ENCODE measurements around the gene IL18BP. TPM values are rescaled to one million over a fixed set of nuclear protein-coding genes. Genes with fewer than 3 reads are reported as not detected.

The IL18BP gene
- total RNA-seq, 1 donor from 2014 or later = 2.9 TPM

DNA sequence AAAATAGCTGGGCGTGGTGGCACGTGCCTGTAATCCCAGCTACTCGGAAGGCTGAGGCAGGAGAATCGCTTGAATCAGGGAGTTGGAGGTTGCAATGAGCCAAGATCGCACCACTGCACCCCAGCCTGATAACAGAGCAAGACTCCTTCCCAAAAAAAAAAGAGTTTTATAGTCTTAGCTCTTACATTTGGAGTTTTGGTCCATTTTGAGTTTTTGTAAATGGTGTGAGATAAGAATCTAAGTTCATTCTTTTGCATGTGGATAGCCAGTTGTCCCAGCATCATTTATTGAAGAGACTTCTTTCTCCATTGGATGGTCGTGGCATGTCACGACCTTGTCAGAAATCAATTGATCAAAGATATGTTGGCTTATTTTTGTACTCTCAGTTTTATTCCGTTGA is 35.2 kb upstream of the IL18BP start:
- no peak for TF ChIP-seq CTCF (IDR thresholded peaks at IDR 0.05; ENCODE audit: insufficient read depth, low read length, poor library complexity, severe bottlenecking)
- Histone ChIP-seq H3K36me3 (ENCODE audit: control insufficient read depth, insufficient read depth, low read length) (peaks cover 1% of the 10 kb centered on the region), H3K4me3 (ENCODE audit: low read depth, low read length) (no peak overlapping the region), H3K27me3 (ENCODE audit: control insufficient read depth, insufficient read depth, low read length) (no peaks in the 10 kb centered on the region)
- DNase-seq (ENCODE audit: low read depth) = no peak

GRCh38 chr11:71964641-71965040 is 34.1 kb upstream of the IL18BP start:
- no peak for TF ChIP-seq CTCF (IDR thresholded peaks at IDR 0.05; ENCODE audit: insufficient read depth, low read length, poor library complexity, severe bottlenecking)
- H3K27me3 ChIP-seq (ENCODE audit: control insufficient read depth, insufficient read depth, low read length) = no peaks in the 10 kb centered on the region
- H3K4me3 ChIP-seq (ENCODE audit: low read depth, low read length) = no peak overlapping the region
- DNase-seq (ENCODE audit: low read depth) = peak; percentile 47
- H3K36me3 ChIP-seq (ENCODE audit: control insufficient read depth, insufficient read depth, low read length) = peaks cover 1% of the 10 kb centered on the region

DNA sequence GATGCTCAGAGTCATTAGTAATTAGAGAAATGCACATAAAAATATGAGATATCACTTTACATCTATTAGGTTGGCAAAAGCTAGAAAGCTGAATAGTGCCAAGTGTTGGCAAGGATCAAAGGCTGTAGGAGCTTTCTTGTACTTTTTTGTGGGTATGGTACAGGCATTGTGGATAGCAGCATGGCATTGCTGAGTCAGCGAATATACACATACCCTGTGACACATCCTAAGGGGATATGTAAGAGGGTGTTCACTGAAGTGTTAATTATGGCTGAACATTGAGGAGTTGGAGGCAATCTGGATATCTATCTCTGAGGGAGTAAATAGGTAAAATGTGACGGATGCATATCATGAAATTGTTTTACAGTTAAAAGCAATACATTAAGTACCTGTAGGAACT is 27.0 kb upstream of the IL18BP start:
- Histone ChIP-seq H3K27me3 (ENCODE audit: control insufficient read depth, insufficient read depth, low read length) (no peaks in the 10 kb centered on the region), H3K36me3 (ENCODE audit: control insufficient read depth, insufficient read depth, low read length) (no peaks in the 10 kb centered on the region), H3K4me3 (ENCODE audit: low read depth, low read length) (no peak overlapping the region)
- no peak for DNase-seq (ENCODE audit: low read depth)
- no peak for TF ChIP-seq CTCF (IDR thresholded peaks at IDR 0.05; ENCODE audit: insufficient read depth, low read length, poor library complexity, severe bottlenecking)

DNA sequence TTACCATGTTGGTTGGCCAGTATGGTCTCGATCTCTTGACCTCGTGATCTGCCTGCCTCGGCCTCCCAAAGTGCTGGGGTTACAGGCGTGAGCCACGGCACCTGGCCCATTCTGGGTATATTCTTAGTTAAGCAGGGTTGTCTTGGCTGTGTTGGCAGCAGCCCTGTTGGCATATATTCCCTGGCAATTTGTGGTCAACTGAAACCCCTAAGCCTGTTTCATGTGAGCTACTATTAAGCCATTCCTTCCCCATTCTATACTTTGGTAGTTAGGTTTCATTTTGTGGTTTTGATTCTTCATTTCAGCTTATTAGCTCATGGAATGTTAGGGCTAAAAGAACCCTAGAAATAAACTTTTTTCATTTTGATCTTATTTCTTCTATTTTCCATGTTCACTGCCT is 22.2 kb upstream of the IL18BP start:
- no peaks in the 10 kb centered on the region for H3K27me3 ChIP-seq (ENCODE audit: control insufficient read depth, insufficient read depth, low read length)
- no peak overlapping the region for H3K4me3 ChIP-seq (ENCODE audit: low read depth, low read length)
- no peak for TF ChIP-seq CTCF (IDR thresholded peaks at IDR 0.05; ENCODE audit: insufficient read depth, low read length, poor library complexity, severe bottlenecking)
- H3K36me3 ChIP-seq (ENCODE audit: control insufficient read depth, insufficient read depth, low read length) = peaks cover 2% of the 10 kb centered on the region
- no peak for DNase-seq (ENCODE audit: low read depth)

GRCh38 chr11:71977090-71977489 is 21.6 kb upstream of the IL18BP start:
- H3K36me3 ChIP-seq (ENCODE audit: control insufficient read depth, insufficient read depth, low read length) = peaks cover 2% of the 10 kb centered on the region
- no peak for DNase-seq (ENCODE audit: low read depth)
- H3K27me3 ChIP-seq (ENCODE audit: control insufficient read depth, insufficient read depth, low read length) = no peaks in the 10 kb centered on the region
- TF ChIP-seq CTCF (IDR thresholded peaks at IDR 0.05; ENCODE audit: insufficient read depth, low read length, poor library complexity, severe bottlenecking) = no peak
- no peak overlapping the region for H3K4me3 ChIP-seq (ENCODE audit: low read depth, low read length)

GRCh38 chr11:71977743-71978418 is 20.8 kb upstream of the IL18BP start:
- Histone ChIP-seq H3K36me3 (ENCODE audit: control insufficient read depth, insufficient read depth, low read length) (peaks cover 2% of the 10 kb centered on the region), H3K4me3 (ENCODE audit: low read depth, low read length) (no peak overlapping the region), H3K27me3 (ENCODE audit: control insufficient read depth, insufficient read depth, low read length) (no peaks in the 10 kb centered on the region)
- TF ChIP-seq CTCF (IDR thresholded peaks at IDR 0.05; ENCODE audit: insufficient read depth, low read length, poor library complexity, severe bottlenecking) = peak; percentile 70
- DNase-seq (ENCODE audit: low read depth) = no peak
